Progenitor cell of endocrine pancreas (in vitro differentiated cells): ENCODE measurements around the gene CEBPA. TPM values are rescaled to one million over a fixed set of nuclear protein-coding genes. Genes with fewer than 3 reads are reported as not detected.

Source experiments
- DNase-seq: peaks from one replicate; pipeline ENCODE4 v3.0.0; 2021; ENCODE audit warnings: low spot score; ENCODE audit not compliant: unreplicated experiment
- H3K27ac Mint-ChIP-seq: 2 replicates; pipeline ENCODE4 v1.8.0; 2021; ENCODE audit warnings: mild to moderate bottlenecking, moderate library complexity, mixed read lengths
- H3K27me3 Mint-ChIP-seq: 2 replicates; pipeline ENCODE4 v1.8.0; 2021; ENCODE audit warnings: mixed read lengths
- H3K36me3 Mint-ChIP-seq: 2 replicates; pipeline ENCODE4 v1.8.0; 2022; ENCODE audit warnings: mixed read lengths; ENCODE audit not compliant: insufficient read depth
- H3K4me1 Mint-ChIP-seq: 2 replicates; pipeline ENCODE4 v1.8.0; 2021; ENCODE audit warnings: low read depth, mixed read lengths
- H3K4me3 Mint-ChIP-seq: 2 replicates; pipeline ENCODE4 v1.8.0; 2021; ENCODE audit warnings: low read depth, mild to moderate bottlenecking, moderate library complexity, mixed read lengths
- H3K9me3 Mint-ChIP-seq: 2 replicates; pipeline ENCODE4 v1.8.0; 2021; ENCODE audit warnings: low read depth, mixed read lengths
- total RNA-seq: library from RNA; stranded (reverse); gene quantifications from 2 replicates; pipeline ENCODE4 v1.2.1, GENCODE V29; 2021
- TF ChIP-seq, protein P1 (sequence below): fragments of 200-600 bp; sonication (generic); IDR thresholded peaks from one replicate; pipeline ENCODE4 v1.5.0; 2021; ENCODE audit warnings: antibody characterized with exemption, mild to moderate bottlenecking; ENCODE audit not compliant: unreplicated experiment

The CEBPA gene
- total RNA-seq, 1 donor from 2014 or later: 12.3 TPM

DNA sequence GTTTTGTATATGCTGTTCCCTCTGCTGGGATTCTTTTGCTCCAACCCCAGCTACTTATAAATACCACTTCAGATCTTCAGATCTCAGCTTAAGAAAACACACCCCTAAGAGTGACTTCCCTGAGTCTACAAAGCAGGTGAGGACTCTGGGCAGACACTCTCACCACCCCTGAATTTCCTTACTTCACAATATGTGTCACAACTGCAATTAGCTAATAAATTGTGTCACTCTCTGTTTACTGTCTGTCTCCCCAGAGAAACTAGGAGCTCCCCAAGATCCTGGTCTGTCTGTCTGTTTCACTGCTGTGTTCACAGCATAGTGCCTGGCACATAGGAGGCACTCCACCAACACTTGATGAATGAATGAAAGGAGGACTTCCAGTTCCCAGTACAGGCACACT, 14.4 kb downstream of the CEBPA start:
- Mint-ChIP-seq H3K36me3 (no peaks in the 10 kb centered on the region), H3K4me3 (no peak overlapping the region), H3K27ac (peak overlapping the region; percentile 12), H3K9me3 (peaks cover 6% of the 10 kb centered on the region), H3K27me3 (no peaks in the 10 kb centered on the region), H3K4me1 (peaks cover 25% of the 10 kb centered on the region)
- TF ChIP-seq, protein P1, sequence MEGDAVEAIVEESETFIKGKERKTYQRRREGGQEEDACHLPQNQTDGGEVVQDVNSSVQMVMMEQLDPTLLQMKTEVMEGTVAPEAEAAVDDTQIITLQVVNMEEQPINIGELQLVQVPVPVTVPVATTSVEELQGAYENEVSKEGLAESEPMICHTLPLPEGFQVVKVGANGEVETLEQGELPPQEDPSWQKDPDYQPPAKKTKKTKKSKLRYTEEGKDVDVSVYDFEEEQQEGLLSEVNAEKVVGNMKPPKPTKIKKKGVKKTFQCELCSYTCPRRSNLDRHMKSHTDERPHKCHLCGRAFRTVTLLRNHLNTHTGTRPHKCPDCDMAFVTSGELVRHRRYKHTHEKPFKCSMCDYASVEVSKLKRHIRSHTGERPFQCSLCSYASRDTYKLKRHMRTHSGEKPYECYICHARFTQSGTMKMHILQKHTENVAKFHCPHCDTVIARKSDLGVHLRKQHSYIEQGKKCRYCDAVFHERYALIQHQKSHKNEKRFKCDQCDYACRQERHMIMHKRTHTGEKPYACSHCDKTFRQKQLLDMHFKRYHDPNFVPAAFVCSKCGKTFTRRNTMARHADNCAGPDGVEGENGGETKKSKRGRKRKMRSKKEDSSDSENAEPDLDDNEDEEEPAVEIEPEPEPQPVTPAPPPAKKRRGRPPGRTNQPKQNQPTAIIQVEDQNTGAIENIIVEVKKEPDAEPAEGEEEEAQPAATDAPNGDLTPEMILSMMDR: no peak
- no peak for DNase-seq

DNA sequence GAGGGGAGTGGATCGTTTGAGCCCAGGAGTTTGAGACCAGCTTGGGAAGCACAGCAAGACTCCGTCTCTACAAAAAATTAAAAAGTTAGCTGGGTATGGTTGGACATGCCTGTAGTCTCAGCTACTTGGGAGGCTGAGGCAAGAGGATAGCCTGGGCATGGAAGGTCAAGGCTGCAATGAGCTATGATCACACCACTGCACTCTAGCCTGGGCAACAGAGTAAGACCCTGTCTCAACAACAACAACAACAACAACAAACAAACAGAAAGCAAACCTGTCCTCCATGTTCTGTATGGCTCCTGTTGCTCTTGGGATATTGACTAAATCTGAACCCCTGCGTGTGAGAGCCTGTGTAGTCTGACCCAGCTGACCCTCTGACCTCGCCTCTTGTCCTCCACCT, 14.9 kb downstream of the CEBPA start:
- DNase-seq: no peak
- TF ChIP-seq, protein P1: no peak
- no peak overlapping the region for H3K4me3 Mint-ChIP-seq
- H3K9me3 Mint-ChIP-seq: peaks cover 6% of the 10 kb centered on the region
- H3K27me3 Mint-ChIP-seq: no peaks in the 10 kb centered on the region
- H3K36me3 Mint-ChIP-seq: no peaks in the 10 kb centered on the region
- H3K4me1 Mint-ChIP-seq: peaks cover 24% of the 10 kb centered on the region
- no peak overlapping the region for H3K27ac Mint-ChIP-seq

DNA sequence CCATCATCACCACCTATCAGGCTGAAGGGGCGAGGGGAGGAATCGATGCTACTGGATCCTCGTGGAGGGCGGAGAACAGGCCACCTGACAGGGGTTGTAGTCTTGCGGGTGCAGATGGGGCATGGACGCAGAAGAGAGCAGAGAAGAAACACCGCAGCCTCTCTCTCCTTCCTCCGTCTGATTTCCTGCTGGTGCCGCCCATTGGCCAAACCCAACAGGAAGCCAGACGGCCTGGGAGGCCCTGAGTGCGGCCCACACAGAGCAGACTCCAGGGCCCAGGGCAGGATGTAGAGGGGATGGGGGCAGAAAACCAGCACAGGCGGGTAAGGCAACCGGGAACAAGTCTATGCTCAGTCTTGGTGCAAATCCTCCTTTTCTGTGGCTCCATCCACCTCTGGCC, 15.4 kb downstream of the CEBPA start:
- no peak overlapping the region for H3K4me3 Mint-ChIP-seq

DNA sequence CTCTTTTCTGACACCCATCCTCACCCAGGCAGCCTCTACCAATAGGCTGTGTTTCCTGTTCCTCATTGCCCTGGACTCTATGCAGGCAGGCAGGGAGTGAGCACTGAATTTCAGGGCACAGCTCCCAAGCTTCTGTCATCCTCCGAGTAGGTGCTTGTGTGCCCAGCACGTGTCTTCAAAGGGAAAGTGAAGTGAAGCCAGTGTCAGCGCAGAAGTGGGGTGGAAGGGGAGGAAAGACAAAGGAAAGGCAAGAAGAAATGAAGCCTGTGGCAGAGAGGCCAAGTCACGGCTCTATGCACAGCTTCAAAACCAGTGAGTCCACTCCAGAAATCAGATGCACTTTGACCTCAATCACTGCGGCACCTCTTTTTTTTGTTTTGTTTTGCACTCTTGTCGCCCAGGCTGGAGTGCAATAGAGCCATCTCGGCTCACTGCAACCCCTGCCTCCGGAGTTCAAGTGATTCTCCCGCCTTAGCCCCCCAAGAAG, 16.9 kb downstream of the CEBPA start:
- peak overlapping the region; percentile 23 for H3K27ac Mint-ChIP-seq
- TF ChIP-seq, protein P1: no peak
- DNase-seq: no peak
- H3K9me3 Mint-ChIP-seq: peaks cover 6% of the 10 kb centered on the region
- no peaks in the 10 kb centered on the region for H3K27me3 Mint-ChIP-seq
- H3K36me3 Mint-ChIP-seq: no peaks in the 10 kb centered on the region
- no peak overlapping the region for H3K4me3 Mint-ChIP-seq
- peaks cover 16% of the 10 kb centered on the region for H3K4me1 Mint-ChIP-seq

More for the DNA sequence above, 15.4 kb downstream of the CEBPA start:
- peaks cover 6% of the 10 kb centered on the region for H3K9me3 Mint-ChIP-seq
- peak overlapping the region; percentile 66 for H3K27ac Mint-ChIP-seq
- TF ChIP-seq, protein P1: no peak
- DNase-seq: no peak
- no peaks in the 10 kb centered on the region for H3K36me3 Mint-ChIP-seq
- H3K27me3 Mint-ChIP-seq: no peaks in the 10 kb centered on the region
- H3K4me1 Mint-ChIP-seq: peaks cover 24% of the 10 kb centered on the region

DNA sequence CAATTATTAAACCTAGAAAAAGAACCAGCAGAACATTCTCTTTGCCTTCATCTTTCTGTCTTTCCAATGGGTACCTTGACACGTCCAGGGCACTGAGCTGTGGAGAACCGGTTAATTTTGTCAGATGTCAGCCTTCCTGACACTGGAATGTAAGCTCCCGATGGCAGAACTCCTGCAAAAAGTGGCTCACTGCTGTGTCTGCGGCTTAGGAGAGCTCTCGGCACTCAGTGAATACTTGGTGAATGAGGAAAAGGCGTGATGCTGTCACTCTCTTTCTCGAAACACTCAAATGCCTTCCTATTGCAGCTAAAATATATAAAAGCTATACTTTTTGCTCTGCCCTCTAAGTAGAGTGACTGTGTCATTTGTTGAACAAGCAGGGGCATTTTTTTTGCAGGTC, 17.6 kb downstream of the CEBPA start:
- Mint-ChIP-seq H3K4me3 (no peak overlapping the region), H3K9me3 (peaks cover 6% of the 10 kb centered on the region), H3K4me1 (peaks cover 24% of the 10 kb centered on the region), H3K27me3 (no peaks in the 10 kb centered on the region), H3K36me3 (no peaks in the 10 kb centered on the region), H3K27ac (peak overlapping the region; percentile 26)
- no peak for DNase-seq
- TF ChIP-seq, protein P1: no peak
